H1 (cell line): ENCODE data around the gene ITSN1.

Source experiments
- CTCF ChIP-seq, 3 experiments: IDR thresholded peaks; 1 replicate in 2 of 3; 2 replicates in 1 of 3; pipeline versions ENCODE4 v1.5.1 to v1.6.1; 2011; ENCODE audit warnings: low read length in 3 of 3, mild to moderate bottlenecking in 3 of 3, inconsistent platforms in 2 of 3, low read depth in 1 of 3, moderate library complexity in 1 of 3; ENCODE audit not compliant: insufficient read depth in 1 of 3; ENCODE audit errors: control extremely low read depth in 1 of 3
- EZH2 ChIP-seq: fragments of 200-600 bp; sonication (generic); IDR thresholded peaks from 2 replicates; pipeline ENCODE4 v1.7.1; 2012; ENCODE audit warnings: low read depth, mild to moderate bottlenecking, moderate library complexity, low read length, inconsistent platforms; ENCODE audit not compliant: severe bottlenecking
- PHF8 ChIP-seq: fragments of 200-600 bp; sonication (generic); conservative IDR thresholded peaks from 2 replicates; pipeline ENCODE4 v1.7.1; 2012; ENCODE audit warnings: low read depth, mild to moderate bottlenecking, inconsistent platforms, low read length, moderate library complexity
- POU5F1 ChIP-seq: IDR thresholded peaks from 2 replicates; pipeline ENCODE4 v1.6.1; 2011; ENCODE audit warnings: low read depth, mild to moderate bottlenecking, low read length, moderate library complexity
- RAD21 ChIP-seq, 2 experiments: IDR thresholded peaks in 1 of 2; conservative IDR thresholded peaks in 1 of 2; 2 replicates each; pipeline ENCODE4 v1.6.1; 2011; ENCODE audit warnings: low read depth in 2 of 2, low read length in 2 of 2, improper control_type of control experiment in 1 of 2, inconsistent platforms in 1 of 2, mild to moderate bottlenecking in 1 of 2, moderate library complexity in 1 of 2
- SAP30 ChIP-seq: fragments of 300-600 bp; sonication (generic); IDR thresholded peaks from 2 replicates; pipeline ENCODE4 v1.7.1; 2012; ENCODE audit warnings: low read length, moderate library complexity, mild to moderate bottlenecking, inconsistent platforms; ENCODE audit not compliant: insufficient read depth, insufficient replicate concordance

- TF ChIP-seq CTCF (IDR thresholded peaks at IDR 0.05; ENCODE audit: control extremely low read depth in 1 of 3, insufficient read depth in 1 of 3, low read depth in 1 of 3, low read length in 3 of 3), result no peak
- no peak for TF ChIP-seq PHF8
- TF ChIP-seq RAD21 (IDR thresholded peaks at IDR 0.05 in 1 of 2, conservative IDR thresholded peaks at IDR 0.05 in 1 of 2; ENCODE audit: low read depth in 2 of 2, low read length in 2 of 2), result no peak
- no peak for TF ChIP-seq SAP30
- TF ChIP-seq POU5F1, result no peak
- TF ChIP-seq EZH2, result no peak
Observed at GRCh38 chr21:33767960-33768359, 125.7 kb downstream of the ITSN1 start.
